DND-41 (cell line): ENCODE results near the gene DHPS.

ENCODE experiments used
- CTCF ChIP-seq: IDR thresholded peaks from 2 replicates; pipeline ENCODE4 v1.5.1; 2012; ENCODE audit warnings: borderline replicate concordance, low read length, moderate library complexity, mild to moderate bottlenecking; ENCODE audit not compliant: poor library complexity, severe bottlenecking; ENCODE audit errors: extremely low read depth
- EZH2 ChIP-seq: IDR thresholded peaks from 3 replicates; pipeline ENCODE4 v1.6.1; 2012; ENCODE audit warnings: borderline replicate concordance, low read depth, mild to moderate bottlenecking, moderate library complexity, low read length, inconsistent platforms; ENCODE audit not compliant: severe bottlenecking

DNA sequence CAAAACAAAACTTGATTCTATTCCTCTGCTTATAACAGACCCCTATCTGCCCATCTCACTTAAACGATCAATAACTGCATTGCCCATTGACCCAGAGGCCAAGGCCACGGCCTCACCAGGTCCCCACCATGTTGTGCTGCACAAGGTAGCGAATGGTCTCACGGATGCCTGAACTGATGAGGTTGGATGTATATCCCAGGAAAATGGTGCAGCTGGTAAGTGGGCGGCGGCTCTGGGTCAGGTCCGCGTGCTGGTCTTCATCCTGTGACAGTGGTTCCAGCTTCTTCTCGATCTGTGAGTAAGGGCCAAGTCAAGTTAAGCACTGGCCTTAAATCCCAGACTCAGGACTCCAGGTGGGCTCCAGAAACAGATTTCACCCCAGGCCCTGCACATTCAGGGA, 1.6 kb downstream of the DHPS start:
- TF ChIP-seq CTCF (no peak), EZH2 (no peak)
